HG02938 (cell line): ENCODE results near the gene OGFR.

Experiments
- ATAC-seq: cut with Tn5 transposase; IDR thresholded peaks from one replicate; pipeline ENCODE4 v1.9.1; 2021; ENCODE audit warnings: mild to moderate bottlenecking, moderate library complexity; ENCODE audit not compliant: unreplicated experiment

The OGFR gene

GRCh38 chr20:62769346-62770071 lies 35.1 kb upstream of the OGFR start:
- ATAC-seq: no peak

- no peak for ATAC-seq
Measured at GRCh38 chr20:62770111-62770910, 34.3 kb upstream of the OGFR start.

- ATAC-seq: no peak
Measured at GRCh38 chr20:62770916-62771315, 33.7 kb upstream of the OGFR start.

- ATAC-seq: no peak
Measured at GRCh38 chr20:62771396-62772102, 33.1 kb upstream of the OGFR start.

- ATAC-seq: no peak
Measured at GRCh38 chr20:62772103-62772611, 32.5 kb upstream of the OGFR start.

GRCh38 chr20:62772619-62772989 lies 32.0 kb upstream of the OGFR start:
- ATAC-seq: no peak

GRCh38 chr20:62772990-62773844 lies 31.4 kb upstream of the OGFR start:
- no peak for ATAC-seq

GRCh38 chr20:62773845-62774714 lies 30.6 kb upstream of the OGFR start:
- ATAC-seq: no peak

- ATAC-seq: no peak
Measured at GRCh38 chr20:62774762-62775161, 29.9 kb upstream of the OGFR start.

- no peak for ATAC-seq
Measured at GRCh38 chr20:62775206-62775605, 29.4 kb upstream of the OGFR start.

- no peak for ATAC-seq
Measured at GRCh38 chr20:62776035-62776691, 28.5 kb upstream of the OGFR start.

GRCh38 chr20:62776692-62777527 lies 27.7 kb upstream of the OGFR start:
- ATAC-seq: no peak

GRCh38 chr20:62777528-62777830 lies 27.2 kb upstream of the OGFR start:
- no peak for ATAC-seq

GRCh38 chr20:62778058-62778457 lies 26.6 kb upstream of the OGFR start:
- no peak for ATAC-seq

- no peak for ATAC-seq
Measured at GRCh38 chr20:62778601-62779416, 25.8 kb upstream of the OGFR start.

- ATAC-seq: no peak
Measured at GRCh38 chr20:62779417-62779685, 25.3 kb upstream of the OGFR start.

- ATAC-seq: no peak
Measured at GRCh38 chr20:62780204-62780603, 24.4 kb upstream of the OGFR start.

- ATAC-seq: no peak
Measured at GRCh38 chr20:62780696-62781095, 23.9 kb upstream of the OGFR start.
